DOHH2 (cell line): ENCODE measurements around the gene ANKS4B.

ENCODE experiments used
- CTCF ChIP-seq: fragments of 200-600 bp; sonication (generic); IDR thresholded peaks from one replicate; pipeline ENCODE4 v1.5.1; 2014; ENCODE audit warnings: antibody characterized with exemption, mild to moderate bottlenecking, low read depth, low read length; ENCODE audit not compliant: poor library complexity, severe bottlenecking
- EZH2phosphoT487 ChIP-seq: fragments of 200-600 bp; sonication (generic); IDR thresholded peaks from 2 replicates; pipeline ENCODE4 v1.6.1; 2017; ENCODE audit warnings: borderline replicate concordance, mild to moderate bottlenecking, antibody characterized with exemption, low read length, moderate library complexity, mixed read lengths

- TF ChIP-seq CTCF: no peak
- no peak for TF ChIP-seq EZH2phosphoT487
Observed at GRCh38 chr16:21277045-21277926, 43.8 kb downstream of the ANKS4B start.
